HCT116 (cell line): ENCODE results near the gene ELOVL3. TPM values are rescaled to one million over a fixed set of nuclear protein-coding genes. Genes with fewer than 3 reads are reported as not detected.

Source experiments
- ATAC-seq: fragments of 200-7000 bp; cut with Tn5 transposase; 2 replicates; pipeline ENCODE4 v1.9.1; 2020; ENCODE audit warnings: mild to moderate bottlenecking, moderate library complexity
- BruUV-seq: library from RNA; stranded (reverse); fragments of 400-500 nt; replicated peaks from 2 replicates; lab custom pipeline; 2021; lab: Mats Ljungman, UMichigan
- CTCF ChIA-PET: fragments of 300-600 bp; sonication (Branson Sonifier 250); formaldehyde crosslinking; loops from one replicate; lab custom pipeline; 2021; ENCODE audit warnings: antibody characterized with exemption; lab: Charles Lee
- POLR2A ChIA-PET: fragments of 300-600, 350-600 bp; sonication (Branson Sonifier 250); formaldehyde crosslinking; loops from one replicate; lab custom pipeline; 2021; ENCODE audit warnings: antibody characterized with exemption; lab: Charles Lee
- RAD21 ChIA-PET, 2 experiments: fragments of 300-600 bp; sonication (Branson Sonifier 250); formaldehyde crosslinking; loops; one replicate each; lab custom pipeline; 2023; ENCODE audit warnings: low total read pairs in 2 of 2; ENCODE audit not compliant: uncharacterized antibody in 2 of 2, unreplicated experiment in 2 of 2, low non-redundant PET in 1 of 2; lab: Charles Lee
- DNase-seq: peaks from one replicate; pipeline ENCODE4 v3.0.0-alpha.2; 2010; ENCODE audit warnings: low read depth, low spot score
- H2AFZ ChIP-seq: fragments of 200-600 bp; shearing (Covaris generic), sonication (generic); 2 replicates; pipeline ENCODE4 v1.6.1; 2017; ENCODE audit warnings: low read depth, mixed run types, mixed read lengths, antibody characterized with exemption, low read length; ENCODE audit not compliant: poor library complexity, severe bottlenecking
- H3K27ac ChIP-seq: 2 replicates; pipeline ENCODE4 v1.5.1; 2012; ENCODE audit warnings: low read depth, low read length
- H3K27me3 ChIP-seq: fragments of 200-600 bp; sonication (generic); 2 replicates; pipeline ENCODE4 v1.6.1; 2016; ENCODE audit warnings: mixed run types, low read length, mixed read lengths; ENCODE audit not compliant: insufficient read depth
- H3K36me3 ChIP-seq, 2 experiments: fragments of 200-500 bp in 1 of 2; fragments of 200-600 bp in 1 of 2; sonication (Bioruptor generic) in 1 of 2; sonication (generic) in 1 of 2; 2 replicates each; pipeline versions ENCODE4 v1.5.1 to v1.6.1; 2014 to 2016; ENCODE audit warnings: low read length in 2 of 2, inconsistent platforms in 1 of 2, mixed read lengths in 1 of 2, mixed run types in 1 of 2; ENCODE audit not compliant: insufficient read depth in 2 of 2, control insufficient read depth in 1 of 2
- H3K4me1 ChIP-seq, 2 experiments: fragments of 200-600 bp in 1 of 2; sonication (generic) in 1 of 2; 2 replicates each; pipeline versions ENCODE4 v1.5.1 to v1.6.1; 2012 to 2017; ENCODE audit warnings: low read length in 2 of 2, inconsistent platforms in 1 of 2, mild to moderate bottlenecking in 1 of 2, mixed read lengths in 1 of 2, mixed run types in 1 of 2, moderate library complexity in 1 of 2; ENCODE audit not compliant: insufficient read depth in 2 of 2, control insufficient read depth in 1 of 2
- H3K4me2 ChIP-seq: fragments of 200-600 bp; sonication (generic); 2 replicates; pipeline ENCODE4 v1.6.1; 2017; ENCODE audit warnings: mixed run types, low read length, mixed read lengths
- H3K4me3 ChIP-seq, 2 experiments: fragments of 200-600 bp in 1 of 2; sonication (generic) in 1 of 2; replicated peaks in 1 of 2; 2 replicates each; pipeline ENCODE4 v1.5.1; 2011 to 2016; ENCODE audit warnings: low read length in 2 of 2, control low read depth in 1 of 2, low read depth in 1 of 2, mild to moderate bottlenecking in 1 of 2, mixed read lengths in 1 of 2, mixed run types in 1 of 2
- H3K79me2 ChIP-seq: fragments of 200-600 bp; sonication (generic); 2 replicates; pipeline ENCODE4 v1.6.1; 2017; ENCODE audit warnings: mild to moderate bottlenecking, mixed run types, low read length, moderate library complexity, mixed read lengths; ENCODE audit not compliant: insufficient read depth
- H3K9ac ChIP-seq: fragments of 200-600 bp; sonication (generic); 2 replicates; pipeline ENCODE4 v1.6.1; 2016; ENCODE audit warnings: low read length, mixed read lengths
- H3K9me2 ChIP-seq: fragments of 200-600 bp; sonication (generic), shearing (Covaris generic); 2 replicates; pipeline ENCODE4 v1.6.1; 2017; ENCODE audit warnings: mixed run types, mild to moderate bottlenecking, moderate library complexity; ENCODE audit not compliant: insufficient read depth
- H3K9me3 ChIP-seq, 2 experiments: fragments of 200-500 bp in 1 of 2; fragments of 200-600 bp in 1 of 2; sonication (Bioruptor generic) in 1 of 2; sonication (generic) in 1 of 2; 2 replicates each; pipeline ENCODE4 v1.6.1; 2014 to 2017; ENCODE audit warnings: low read length in 2 of 2, mixed read lengths in 2 of 2, inconsistent platforms in 1 of 2, low read depth in 1 of 2, mild to moderate bottlenecking in 1 of 2, mixed run types in 1 of 2, moderate library complexity in 1 of 2; ENCODE audit not compliant: control insufficient read depth in 1 of 2, insufficient read depth in 1 of 2
- H4K20me1 ChIP-seq: fragments of 200-600 bp; sonication (generic), shearing (Covaris generic); 2 replicates; pipeline ENCODE4 v1.6.1; 2017; ENCODE audit warnings: mixed run types, mild to moderate bottlenecking, moderate library complexity; ENCODE audit not compliant: insufficient read depth
- EGR1 ChIP-seq: IDR thresholded peaks from 2 replicates; pipeline ENCODE4 v1.6.1; 2012; ENCODE audit warnings: low read depth
- EZH2 ChIP-seq: fragments of 200-600 bp; sonication (generic); IDR thresholded peaks from 2 replicates; pipeline ENCODE4 v1.6.1; 2017; ENCODE audit warnings: antibody characterized with exemption, mixed run types
- EZH2phosphoT487 ChIP-seq: fragments of 200-600 bp; IDR thresholded peaks from 2 replicates; pipeline ENCODE4 v1.6.1; 2018; ENCODE audit warnings: antibody characterized with exemption, borderline replicate concordance
- JUND ChIP-seq: IDR thresholded peaks from 2 replicates; pipeline ENCODE4 v1.6.1; 2012
- MAX ChIP-seq: IDR thresholded peaks from 2 replicates; pipeline ENCODE4 v1.6.1; 2012
- POLR2A ChIP-seq: IDR thresholded peaks from 2 replicates; pipeline ENCODE4 v1.7.0; 2011; ENCODE audit warnings: borderline replicate concordance; ENCODE audit not compliant: insufficient read depth, insufficient read length; ENCODE audit errors: extremely low read depth
- POLR2AphosphoS5 ChIP-seq: IDR thresholded peaks from 2 replicates; pipeline ENCODE4 v1.6.1; 2011; ENCODE audit warnings: mild to moderate bottlenecking, low read depth, low read length, moderate library complexity
- RAD21 ChIP-seq: IDR thresholded peaks from 2 replicates; pipeline ENCODE4 v1.6.1; 2012; ENCODE audit warnings: low read depth, mild to moderate bottlenecking
- REST ChIP-seq: IDR thresholded peaks from 2 replicates; pipeline ENCODE4 v1.6.1; 2012; ENCODE audit warnings: low read depth
- SIN3A ChIP-seq: IDR thresholded peaks from 2 replicates; pipeline ENCODE4 v1.6.1; 2012; ENCODE audit warnings: low read depth
- SP1 ChIP-seq: IDR thresholded peaks from 2 replicates; pipeline ENCODE4 v1.6.1; 2012; ENCODE audit warnings: low read depth
- TCF7L2 ChIP-seq: IDR thresholded peaks from 2 replicates; pipeline ENCODE4 v1.7.0; 2011; ENCODE audit warnings: borderline replicate concordance, inconsistent platforms; ENCODE audit not compliant: insufficient read depth, insufficient read length; ENCODE audit errors: extremely low read depth
- YY1 ChIP-seq: IDR thresholded peaks from 2 replicates; pipeline ENCODE4 v1.6.1; 2011; ENCODE audit warnings: low read length, low read depth, moderate library complexity, mild to moderate bottlenecking; ENCODE audit not compliant: insufficient replicate concordance; ENCODE audit errors: extremely low read depth
- ZFX ChIP-seq: fragments of 450-650 bp; IDR thresholded peaks from 2 replicates; pipeline ENCODE4 v1.6.1; 2017
- ZNF274 ChIP-seq: fragments of 200-500 bp; sonication (Bioruptor generic); IDR thresholded peaks from 2 replicates; pipeline ENCODE4 v1.6.1; 2014; ENCODE audit warnings: mild to moderate bottlenecking, low read depth, low read length, inconsistent platforms
- intact Hi-C: fragments of 100-400 bp; cut with micrococcal nuclease; formaldehyde crosslinking; loops from 2 replicates; pipeline ENCODE4 v1.10.0; 2022
- total RNA-seq: library from RNA; stranded (reverse); gene quantifications from one replicate; pipeline ENCODE4 v1.2.1, GENCODE V29; 2021; ENCODE audit not compliant: unreplicated experiment
- TF ChIP-seq, protein P1 (sequence below): IDR thresholded peaks from 2 replicates; pipeline ENCODE4 v1.6.1; 2011; ENCODE audit warnings: mild to moderate bottlenecking, low read length, moderate library complexity; ENCODE audit not compliant: insufficient replicate concordance; ENCODE audit errors: extremely low read depth
- TF ChIP-seq, protein P2 (sequence below), 3 experiments: fragments of 200-600 bp in 1 of 3; sonication (generic) in 1 of 3; IDR thresholded peaks in 2 of 3; conservative IDR thresholded peaks in 1 of 3; 2 replicates each; pipeline ENCODE4 v1.5.1; 2012 to 2017; ENCODE audit warnings: low read depth in 2 of 3, low read length in 2 of 3, antibody characterized with exemption in 1 of 3, borderline replicate concordance in 1 of 3, control low read depth in 1 of 3, mild to moderate bottlenecking in 1 of 3, mixed read lengths in 1 of 3, mixed run types in 1 of 3, moderate library complexity in 1 of 3; ENCODE audit not compliant: insufficient read depth in 1 of 3
- TF ChIP-seq, protein P3 (sequence below): IDR thresholded peaks from 2 replicates; pipeline ENCODE4 v1.6.1; 2012

ELOVL3 gene
- total RNA-seq, 1 experiment from 2014 or later: 5.5 TPM

- no peak overlapping the region for H2AFZ ChIP-seq
- H3K27me3 ChIP-seq: no peaks in the 10 kb centered on the region
- H3K9me3 ChIP-seq: no peaks in the 10 kb centered on the region
- peaks cover 10 to 15% of the 10 kb centered on the region in 2 experiments; a peak in 3 of 4 replicates for H3K4me1 ChIP-seq
- no peak overlapping the region for H3K27ac ChIP-seq
- ChIA-PET CTCF (no interaction called here), POLR2A (interaction anchor here (0.8 to 1.0 kb wide), 2 partner anchors 8 to 29 kb away, joined by 3 to 4 read pairs; no protein-coding TSS in a partner anchor), RAD21 (no interaction called here)
- H4K20me1 ChIP-seq: no peaks in the 10 kb centered on the region
- H3K79me2 ChIP-seq: no peaks in the 10 kb centered on the region
- H3K4me3 ChIP-seq: no peak overlapping the region
- no peaks in the 10 kb centered on the region for H3K9me2 ChIP-seq
- H3K4me2 ChIP-seq: no peak overlapping the region
- intact Hi-C loops: no loop called here
- H3K36me3 ChIP-seq: no peaks in the 10 kb centered on the region
- TF ChIP-seq MAX: no peak
- no peak for TF ChIP-seq EGR1
- TF ChIP-seq ZNF274: no peak
- TF ChIP-seq EZH2phosphoT487: no peak
- no peak for TF ChIP-seq POLR2AphosphoS5
- TF ChIP-seq ZFX: no peak
- TF ChIP-seq YY1: no peak
- TF ChIP-seq, protein P1, sequence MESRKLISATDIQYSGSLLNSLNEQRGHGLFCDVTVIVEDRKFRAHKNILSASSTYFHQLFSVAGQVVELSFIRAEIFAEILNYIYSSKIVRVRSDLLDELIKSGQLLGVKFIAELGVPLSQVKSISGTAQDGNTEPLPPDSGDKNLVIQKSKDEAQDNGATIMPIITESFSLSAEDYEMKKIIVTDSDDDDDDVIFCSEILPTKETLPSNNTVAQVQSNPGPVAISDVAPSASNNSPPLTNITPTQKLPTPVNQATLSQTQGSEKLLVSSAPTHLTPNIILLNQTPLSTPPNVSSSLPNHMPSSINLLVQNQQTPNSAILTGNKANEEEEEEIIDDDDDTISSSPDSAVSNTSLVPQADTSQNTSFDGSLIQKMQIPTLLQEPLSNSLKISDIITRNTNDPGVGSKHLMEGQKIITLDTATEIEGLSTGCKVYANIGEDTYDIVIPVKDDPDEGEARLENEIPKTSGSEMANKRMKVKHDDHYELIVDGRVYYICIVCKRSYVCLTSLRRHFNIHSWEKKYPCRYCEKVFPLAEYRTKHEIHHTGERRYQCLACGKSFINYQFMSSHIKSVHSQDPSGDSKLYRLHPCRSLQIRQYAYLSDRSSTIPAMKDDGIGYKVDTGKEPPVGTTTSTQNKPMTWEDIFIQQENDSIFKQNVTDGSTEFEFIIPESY: no peak
- no peak for TF ChIP-seq RAD21
- TF ChIP-seq, protein P2, sequence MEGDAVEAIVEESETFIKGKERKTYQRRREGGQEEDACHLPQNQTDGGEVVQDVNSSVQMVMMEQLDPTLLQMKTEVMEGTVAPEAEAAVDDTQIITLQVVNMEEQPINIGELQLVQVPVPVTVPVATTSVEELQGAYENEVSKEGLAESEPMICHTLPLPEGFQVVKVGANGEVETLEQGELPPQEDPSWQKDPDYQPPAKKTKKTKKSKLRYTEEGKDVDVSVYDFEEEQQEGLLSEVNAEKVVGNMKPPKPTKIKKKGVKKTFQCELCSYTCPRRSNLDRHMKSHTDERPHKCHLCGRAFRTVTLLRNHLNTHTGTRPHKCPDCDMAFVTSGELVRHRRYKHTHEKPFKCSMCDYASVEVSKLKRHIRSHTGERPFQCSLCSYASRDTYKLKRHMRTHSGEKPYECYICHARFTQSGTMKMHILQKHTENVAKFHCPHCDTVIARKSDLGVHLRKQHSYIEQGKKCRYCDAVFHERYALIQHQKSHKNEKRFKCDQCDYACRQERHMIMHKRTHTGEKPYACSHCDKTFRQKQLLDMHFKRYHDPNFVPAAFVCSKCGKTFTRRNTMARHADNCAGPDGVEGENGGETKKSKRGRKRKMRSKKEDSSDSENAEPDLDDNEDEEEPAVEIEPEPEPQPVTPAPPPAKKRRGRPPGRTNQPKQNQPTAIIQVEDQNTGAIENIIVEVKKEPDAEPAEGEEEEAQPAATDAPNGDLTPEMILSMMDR (IDR thresholded peaks at IDR 0.05 in 2 of 3, conservative IDR thresholded peaks at IDR 0.05 in 1 of 3; ENCODE audit: borderline replicate concordance in 1 of 3, insufficient read depth in 1 of 3, low read depth in 2 of 3, low read length in 2 of 3): no peak
- no peak for TF ChIP-seq EZH2
- TF ChIP-seq REST: no peak
- no peak for TF ChIP-seq TCF7L2
- no peak for TF ChIP-seq SP1
- TF ChIP-seq POLR2A: no peak
- TF ChIP-seq, protein P3, sequence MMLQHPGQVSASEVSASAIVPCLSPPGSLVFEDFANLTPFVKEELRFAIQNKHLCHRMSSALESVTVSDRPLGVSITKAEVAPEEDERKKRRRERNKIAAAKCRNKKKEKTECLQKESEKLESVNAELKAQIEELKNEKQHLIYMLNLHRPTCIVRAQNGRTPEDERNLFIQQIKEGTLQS: no peak
- no peak for TF ChIP-seq JUND
- no peak for TF ChIP-seq SIN3A
- BruUV-seq: no TSS peak
- ATAC-seq (no peak), DNase-seq (no peak)
- no peak overlapping the region for H3K9ac ChIP-seq
Measured at GRCh38 chr10:102200751-102201640, 25.1 kb upstream of the ELOVL3 start.
